WI38 (cell line): ENCODE measurements around the gene BDNF.
A peak's percentile ranks its signal among the peaks of the same experiment; 100 is the strongest.

Source experiments
- H3K4me3 ChIP-seq: 2 replicates; pipeline ENCODE4 v1.5.1; 2011; ENCODE audit warnings: low read depth, mild to moderate bottlenecking, control low read depth, low read length
- CTCF ChIP-seq: IDR thresholded peaks from 2 replicates; pipeline ENCODE4 v1.5.1; 2012; ENCODE audit warnings: low read depth, mild to moderate bottlenecking, control low read depth, low read length

The BDNF gene

DNA sequence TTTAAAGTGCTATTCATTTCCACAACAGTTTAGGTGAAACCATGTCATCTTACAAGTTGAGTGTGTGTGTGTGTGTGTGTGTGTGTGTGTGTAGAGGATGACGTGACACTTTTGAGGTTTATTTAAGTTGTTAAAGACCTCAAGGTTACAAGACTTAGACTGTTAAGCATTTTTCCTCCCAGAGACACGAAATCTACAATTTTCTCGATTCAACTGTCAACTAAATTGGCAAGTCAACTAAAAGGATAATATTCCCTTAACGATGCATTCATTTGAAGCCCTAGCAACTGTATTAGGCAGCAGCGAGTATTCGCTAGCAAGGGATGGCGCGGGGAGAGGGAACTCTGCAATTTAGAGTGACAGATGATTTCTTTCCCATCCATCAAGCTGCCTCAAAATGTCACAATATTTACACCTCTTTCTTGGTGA is 17.6 kb upstream of the BDNF start:
- TF ChIP-seq CTCF: no peak
- peak overlapping the region; percentile 85 for H3K4me3 ChIP-seq

- H3K4me3 ChIP-seq: peak overlapping the region; percentile 85
- TF ChIP-seq CTCF: no peak; the same call in 1 of the 2 replicates
Measured at GRCh38 chr11:27717377-27717776, 17.1 kb upstream of the BDNF start.

GRCh38 chr11:27716835-27717234 is 16.6 kb upstream of the BDNF start:
- TF ChIP-seq CTCF: peak; percentile 24; the same call in 1 of the 2 replicates
- H3K4me3 ChIP-seq: no peak overlapping the region

- TF ChIP-seq CTCF: no peak
- H3K4me3 ChIP-seq: no peak overlapping the region
Measured at GRCh38 chr11:27716216-27716615, 16.0 kb upstream of the BDNF start.

GRCh38 chr11:27711725-27712124 is 11.5 kb upstream of the BDNF start:
- H3K4me3 ChIP-seq: no peak overlapping the region
- no peak for TF ChIP-seq CTCF

DNA sequence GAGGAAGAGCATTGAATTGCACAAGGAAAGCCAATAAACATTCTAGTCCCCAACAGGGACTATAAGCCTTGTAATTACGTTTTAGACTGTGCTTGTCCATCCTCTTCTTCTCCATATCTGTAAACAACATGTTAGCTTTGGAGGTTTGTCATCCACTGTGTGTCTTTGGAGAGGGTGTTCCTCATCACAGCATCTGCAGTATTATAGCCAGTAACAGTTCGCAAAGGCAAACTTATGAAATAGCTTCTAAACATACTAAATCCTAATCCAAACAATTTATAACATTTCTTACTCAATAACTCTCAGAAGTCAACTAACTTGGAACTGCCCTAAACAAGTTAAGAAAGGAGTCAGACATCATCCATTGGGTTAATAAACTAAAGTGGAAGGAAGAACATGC is 10.3 kb upstream of the BDNF start:
- no peak overlapping the region for H3K4me3 ChIP-seq
- TF ChIP-seq CTCF: no peak

- H3K4me3 ChIP-seq: no peak overlapping the region
- TF ChIP-seq CTCF: no peak
Measured at GRCh38 chr11:27707676-27708075, 7.4 kb upstream of the BDNF start.
